ENCODE results near the gene RNF130.

- TF ChIP-seq CTCF (conservative IDR thresholded peaks at IDR 0.05; ENCODE audit: low read depth, low read length) (no peak), EZH2 (IDR thresholded peaks at IDR 0.05; ENCODE audit: borderline replicate concordance, low read depth, low read length, poor library complexity, severe bottlenecking) (no peak)
Measured at GRCh38 chr5:180082633-180083420, 11.3 kb upstream of the RNF130 start.

All from A673 (cell line).